Measurements from ENCODE around the gene ABTB1. TPM values are rescaled to one million over a fixed set of nuclear protein-coding genes. Genes with fewer than 3 reads are reported as not detected.

ABTB1 gene
- total RNA-seq, result 10 to 100 TPM; 27.7 to 28.9 TPM
- long read RNA-seq, donor 1, transcript ABTB1-201 (12 exons, 1,965 nt), result major isoform, 7 of 17 reads
- long read RNA-seq, donor 1, partial matches to known transcripts, result 2 of 17 reads
- long read RNA-seq, donor 1, other reads (novel, unspliced or antisense), result 4 of 17 reads
- long read RNA-seq, donor 2, transcript ABTB1-208 (12 exons, 1,915 nt), result minor isoform, 8 of 121 reads
- long read RNA-seq, donor 2, transcript ABTB1-201 (12 exons, 1,965 nt), result major isoform, 40 of 121 reads
- long read RNA-seq, donor 2, transcript ABTB1-202 (12 exons, 1,961 nt), result minor isoform, 23 of 121 reads
- long read RNA-seq, donor 2, partial matches to known transcripts, result 15 of 121 reads
- long read RNA-seq, donor 2, other reads (novel, unspliced or antisense), result 35 of 121 reads

DNA sequence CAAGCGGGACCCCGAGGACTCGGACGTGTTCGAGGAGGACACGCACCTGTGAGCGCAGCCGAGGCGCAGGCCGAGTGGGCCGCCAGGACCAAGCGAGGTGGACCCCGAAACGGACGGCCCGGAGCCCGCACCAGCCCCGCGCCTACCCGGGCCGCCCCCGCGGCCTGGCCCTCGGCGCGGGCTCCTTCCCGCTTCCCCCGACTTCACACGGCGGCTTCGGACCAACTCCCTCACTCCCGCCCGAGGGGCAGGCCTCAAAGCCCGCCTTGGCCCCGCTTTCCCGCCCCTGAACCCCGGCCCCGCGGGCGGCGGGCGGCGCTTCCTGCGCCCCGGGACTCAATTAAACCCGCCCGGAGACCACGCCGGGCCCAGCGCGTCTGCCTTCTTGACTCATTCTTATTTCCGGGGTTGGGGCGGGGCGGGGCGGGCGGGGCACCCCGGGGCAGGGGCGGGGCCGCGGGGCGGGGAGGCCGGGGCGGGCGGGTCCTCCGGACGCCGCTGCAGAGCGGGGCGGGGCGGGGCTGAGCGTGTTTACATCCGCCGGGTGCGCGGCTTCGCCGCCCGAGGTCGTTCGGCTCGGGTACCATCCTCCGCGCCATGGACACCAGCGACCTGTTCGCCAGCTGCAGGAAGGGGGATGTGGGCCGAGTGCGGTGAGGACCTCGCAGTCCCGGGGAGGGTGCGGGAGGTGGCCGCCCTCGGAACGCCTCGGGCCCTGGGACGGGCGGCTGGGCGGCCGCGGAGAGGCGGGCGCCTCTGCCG, at the start of gene ABTB1:
TSS of gene ABTB1 (plus strand) at position 524 of the 762 bp plus-strand sequence. CDS start at position 598, 74 bp downstream.
- intact Hi-C loops (cut with DNase I), result no loop called here

DNA sequence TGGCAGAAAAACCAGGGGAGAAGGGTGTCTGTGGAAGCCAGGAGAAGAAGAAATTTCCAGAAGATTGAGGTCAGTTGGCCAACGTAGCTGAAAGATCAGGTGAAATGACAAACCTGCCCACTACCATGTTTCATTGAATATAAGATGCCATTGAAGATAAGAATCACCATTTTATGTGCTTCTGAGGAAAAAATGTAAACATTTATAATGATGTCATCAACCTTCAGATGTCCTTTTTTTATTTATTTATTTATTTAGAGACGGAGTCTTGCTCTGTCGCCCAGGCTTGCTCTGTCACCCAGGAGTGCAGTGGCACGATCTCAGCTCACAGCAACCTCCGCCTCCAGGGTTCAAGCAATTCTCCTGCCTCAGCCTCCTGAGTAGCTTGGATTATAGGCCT, 48.7 kb upstream of the ABTB1 start:
- intact Hi-C loops (cut with DNase I), result no loop called here
- DNase-seq (ENCODE audit: low spot score), result no peak

More for the DNA sequence above, at the start of gene ABTB1:
- DNase-seq (ENCODE audit: low spot score), result peak; percentile 95

DNA sequence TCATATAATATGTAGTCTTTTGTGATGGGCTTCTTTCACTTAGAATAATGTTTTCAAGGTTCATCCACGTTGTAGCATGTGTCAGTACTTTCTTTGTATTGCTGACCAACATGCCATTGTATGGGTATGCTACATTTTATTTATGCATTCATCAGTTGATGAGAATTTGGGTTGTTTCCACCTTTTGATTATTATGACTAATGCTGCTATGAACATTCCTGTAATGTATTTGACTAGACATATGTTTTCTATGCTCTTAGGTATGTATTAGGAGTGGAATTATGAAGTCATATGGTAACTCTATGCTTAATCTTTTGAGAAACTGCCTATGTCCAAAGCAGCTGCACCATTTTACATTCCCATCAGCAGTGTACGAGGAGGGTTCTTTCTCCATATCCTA, 46.9 kb upstream of the ABTB1 start:
- intact Hi-C loops (cut with DNase I), result no loop called here
- DNase-seq (ENCODE audit: low spot score), result no peak

DNA sequence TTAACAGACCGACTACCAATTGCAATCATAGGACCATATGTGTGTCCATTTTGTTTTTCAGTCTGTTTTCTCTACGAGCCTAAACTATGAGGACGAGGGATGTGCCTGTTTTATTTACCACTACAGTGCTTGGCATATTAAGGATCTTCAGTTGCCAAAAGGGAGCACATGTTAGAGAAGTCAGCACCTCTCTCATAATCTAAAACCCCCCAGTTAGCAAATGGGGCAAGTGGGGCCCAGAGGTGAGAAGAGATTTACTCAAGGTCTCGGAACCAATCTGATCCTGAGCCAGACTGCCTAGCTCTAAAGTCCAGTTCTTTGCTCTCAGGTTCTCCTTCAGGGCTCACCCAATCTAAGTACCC, 44.3 kb upstream of the ABTB1 start:
- no peak for DNase-seq (ENCODE audit: low spot score)
- intact Hi-C loops (cut with DNase I), result no loop called here

DNA sequence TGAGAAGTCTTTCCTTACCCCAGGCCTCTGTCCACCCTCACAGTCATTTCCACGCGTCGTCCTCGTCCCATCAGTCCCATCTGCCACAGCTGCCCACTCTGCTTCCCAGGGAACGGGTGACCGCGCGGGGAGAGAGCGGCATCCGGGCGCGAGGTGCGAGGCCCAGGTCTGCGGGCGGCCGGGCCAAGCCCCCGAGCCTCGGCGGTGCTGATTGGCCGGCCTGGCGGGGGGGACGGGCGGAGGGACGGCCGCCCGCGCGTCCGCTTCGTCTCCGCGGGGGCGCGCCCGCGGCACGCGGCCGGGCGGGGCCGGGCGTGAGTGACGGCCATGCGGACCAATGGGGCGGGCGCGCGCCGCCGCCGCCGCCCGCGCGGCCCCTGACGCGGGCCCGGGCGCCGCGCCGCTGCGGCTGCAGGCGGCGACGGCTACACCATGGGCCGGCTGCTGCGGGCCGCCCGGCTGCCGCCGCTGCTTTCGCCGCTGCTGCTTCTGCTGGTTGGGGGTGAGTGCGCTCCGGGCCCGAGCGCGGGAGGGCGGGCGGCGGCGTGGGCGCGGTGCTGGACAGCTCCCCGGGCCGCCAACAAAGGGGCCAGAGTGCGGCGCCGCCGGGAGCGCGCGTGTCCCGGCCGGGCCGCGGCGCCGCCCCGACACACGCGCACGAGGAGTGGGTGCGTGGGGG, 43.8 kb upstream of the ABTB1 start, which contains the start of gene PODXL2:
TSS of gene PODXL2 (plus strand) at position 398 of the 679 bp plus-strand sequence. CDS start at position 433, 35 bp downstream.
- intact Hi-C loops (cut with DNase I), result no loop called here
- DNase-seq (ENCODE audit: low spot score), result peak; percentile 85

DNA sequence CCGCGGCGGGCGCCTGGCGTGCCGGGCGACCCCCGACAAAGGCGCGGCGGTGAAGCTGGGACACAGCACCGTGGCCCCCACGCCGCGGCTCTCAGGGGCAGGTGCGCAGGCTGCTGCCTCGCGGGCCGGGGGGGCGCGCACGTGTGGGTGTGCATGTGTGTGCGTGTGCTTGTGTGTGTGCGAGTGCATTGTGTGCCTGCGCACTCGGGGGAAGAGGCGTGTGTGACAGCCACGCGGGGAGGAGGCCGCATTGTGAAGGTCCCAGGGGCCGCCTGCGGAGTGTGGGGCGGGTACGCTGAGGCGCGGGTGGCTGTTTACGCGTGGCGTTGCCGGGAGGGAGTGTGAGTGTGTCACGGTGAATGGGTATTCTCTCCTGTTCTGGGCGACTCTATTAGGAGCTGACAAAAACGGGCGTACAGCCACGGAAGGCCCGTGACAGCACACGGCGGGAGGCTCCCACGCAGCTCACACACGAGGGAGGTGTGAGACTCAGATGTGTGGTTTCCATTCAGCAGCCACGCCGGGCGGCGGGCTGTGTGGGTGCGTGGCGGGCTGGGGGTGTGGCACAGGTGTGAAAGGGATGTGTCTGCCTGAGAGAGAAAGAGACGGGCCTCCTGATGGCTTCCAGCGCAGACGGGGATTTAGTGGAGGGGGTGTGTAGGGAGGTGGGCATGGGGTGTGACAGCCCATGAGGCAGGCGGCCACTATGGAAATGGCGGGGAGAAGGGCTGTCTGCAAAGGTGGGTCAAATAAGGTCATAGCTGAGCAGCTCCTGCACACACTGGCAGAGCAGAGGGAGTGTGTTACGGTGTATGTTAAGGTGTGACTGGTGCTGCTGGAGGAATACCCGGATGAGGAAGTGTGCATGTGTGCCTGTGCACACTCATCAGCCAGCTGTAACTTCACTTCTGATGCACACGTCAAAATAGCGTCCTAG, 43.0 kb upstream of the ABTB1 start:
- peak; percentile 73 for DNase-seq (ENCODE audit: low spot score)
- intact Hi-C loops (cut with DNase I), result no loop called here

DNA sequence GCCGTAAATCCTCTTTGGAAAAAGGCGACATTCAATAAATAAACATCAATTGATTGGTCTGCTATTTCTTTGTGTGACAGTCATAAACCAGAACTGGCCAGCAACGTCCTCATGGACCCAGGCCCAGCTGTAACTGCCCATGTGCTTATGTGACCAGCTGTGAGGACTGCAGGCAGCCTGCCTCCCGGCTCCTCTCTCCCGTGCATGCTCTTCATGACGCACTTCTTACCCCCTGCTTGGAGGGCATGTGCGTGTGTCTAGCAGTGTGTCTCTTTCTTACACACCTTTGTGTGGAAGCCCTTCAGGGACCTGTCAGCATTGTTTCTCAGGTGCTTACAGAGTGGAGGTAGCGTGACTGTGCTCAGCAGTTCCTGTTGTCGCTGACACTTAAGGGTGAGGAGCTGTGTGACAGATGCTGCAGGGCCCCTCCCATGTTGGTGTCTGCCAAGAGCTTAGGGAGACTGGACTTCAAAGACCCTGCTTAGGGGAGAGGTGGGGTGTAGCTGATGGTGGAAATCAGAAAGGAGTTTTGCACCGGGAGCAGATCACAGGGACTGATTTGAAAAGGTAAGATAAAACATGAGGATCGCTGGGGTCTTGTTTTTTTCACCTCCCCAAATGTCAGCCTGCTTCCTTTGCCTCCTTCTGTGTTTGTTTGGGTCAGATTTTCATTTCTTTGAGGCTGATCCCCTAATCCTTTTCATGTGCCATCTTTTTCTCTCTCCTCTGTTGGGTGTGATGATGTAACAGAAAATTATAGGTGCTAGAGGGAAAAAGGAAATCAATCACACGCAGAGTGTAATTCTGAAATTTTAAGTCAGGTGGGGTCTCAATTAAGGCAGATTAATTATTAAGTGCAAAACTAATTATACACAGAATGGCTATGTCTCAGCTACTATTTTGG, 41.7 kb upstream of the ABTB1 start:
- intact Hi-C loops (cut with DNase I), result no loop called here
- peak; percentile 51 for DNase-seq (ENCODE audit: low spot score)

DNA sequence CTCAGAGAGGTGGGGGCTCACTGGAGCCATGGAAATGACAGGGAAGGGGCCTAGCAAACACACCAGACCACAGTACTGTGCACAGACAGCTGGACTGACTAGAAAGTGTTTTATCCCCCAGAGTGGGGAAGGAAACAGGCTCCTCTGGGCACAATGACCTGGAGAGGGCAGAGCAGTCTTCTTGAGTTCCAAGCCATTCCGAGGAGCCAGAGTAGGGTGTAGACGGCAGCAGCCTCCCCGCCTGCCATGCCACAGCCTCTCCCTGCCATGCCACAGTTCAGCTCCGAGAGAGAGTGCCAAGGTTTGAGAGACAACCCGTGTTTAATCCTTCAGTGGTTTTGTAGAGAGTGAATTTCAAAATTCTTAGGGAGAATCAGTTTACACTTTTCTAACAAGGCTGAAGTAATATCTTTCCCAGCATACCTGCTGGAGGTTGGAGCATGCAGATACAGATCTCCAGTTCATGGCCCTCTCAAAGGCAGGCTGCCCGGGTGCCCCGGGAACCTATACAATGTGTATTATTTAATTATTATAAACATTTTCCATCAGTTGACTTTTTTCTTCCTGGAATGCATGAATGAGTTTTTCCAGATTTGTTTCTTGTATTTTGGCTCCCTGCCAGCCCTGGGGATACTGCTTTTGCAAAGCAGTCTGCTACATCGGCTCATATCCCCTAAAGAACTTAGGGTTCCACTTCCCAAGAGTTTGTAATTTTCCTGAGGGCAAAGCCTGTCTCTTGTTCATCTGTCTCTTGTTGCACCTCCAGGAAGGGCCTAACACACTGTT, 40.5 kb upstream of the ABTB1 start:
- intact Hi-C loops (cut with DNase I), result no loop called here
- peak; percentile 49 for DNase-seq (ENCODE audit: low spot score)

DNA sequence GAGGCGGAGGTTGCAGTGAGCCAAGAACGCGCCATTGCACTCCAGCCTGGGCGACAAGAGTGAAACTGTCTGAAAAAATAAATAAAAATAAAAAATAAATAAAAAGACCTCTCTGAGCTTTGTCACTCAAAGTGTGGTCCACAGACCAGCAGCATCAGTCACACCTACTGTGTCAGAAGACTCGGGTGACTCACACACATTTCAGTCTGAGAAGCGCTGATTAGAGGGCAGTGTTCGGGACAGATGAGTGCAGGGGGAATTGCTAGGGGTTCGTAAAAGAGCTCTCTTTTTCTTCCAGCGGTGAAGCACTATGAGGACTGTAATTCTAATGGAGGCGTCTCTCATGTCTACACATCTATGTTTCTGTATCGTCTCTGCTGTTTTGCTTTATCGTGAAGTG, 38.1 kb upstream of the ABTB1 start:
- no peak for DNase-seq (ENCODE audit: low spot score)

DNA sequence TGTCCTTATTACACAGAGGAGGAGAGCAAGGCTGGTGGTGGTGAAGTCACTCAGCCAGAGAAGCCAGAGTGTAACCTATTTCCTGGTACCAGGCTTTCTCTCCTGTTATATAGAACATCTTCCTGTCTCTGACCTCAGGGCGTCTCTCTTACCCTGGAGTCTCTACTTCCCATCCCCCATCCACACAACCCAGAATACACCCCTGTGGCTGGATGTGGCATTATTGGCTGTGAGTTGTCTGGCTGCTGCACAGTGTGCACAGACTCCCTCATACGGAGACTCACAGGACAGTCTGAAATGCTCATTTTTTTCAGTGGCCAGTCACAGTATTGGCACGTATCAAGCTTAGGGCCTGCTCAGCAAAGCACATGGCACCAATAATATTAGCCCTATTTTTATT, 35.2 kb upstream of the ABTB1 start:
- intact Hi-C loops (cut with DNase I), result no loop called here
- DNase-seq (ENCODE audit: low spot score), result peak; percentile 23

More for the DNA sequence above, 38.1 kb upstream of the ABTB1 start:
- intact Hi-C loops (cut with DNase I), result no loop called here

DNA sequence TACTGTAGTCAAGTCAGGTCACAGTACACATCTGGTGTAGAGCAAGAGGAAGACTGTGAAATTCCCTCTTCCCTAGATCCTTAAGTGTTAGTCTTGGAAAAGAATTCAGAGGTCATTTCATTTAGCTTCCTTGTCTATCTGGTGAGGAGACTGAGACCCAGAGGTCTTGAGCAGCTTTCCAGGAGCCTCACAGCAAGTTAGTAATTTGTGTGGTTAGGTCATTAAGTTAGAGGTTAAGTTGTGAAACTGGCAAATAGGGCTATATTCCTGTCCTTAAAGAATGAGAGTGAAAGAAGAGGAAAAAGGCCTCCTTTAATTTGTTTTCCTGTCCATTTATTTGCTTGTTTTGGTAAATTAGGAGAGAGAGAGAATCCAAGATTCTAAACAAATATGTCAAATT, 34.8 kb upstream of the ABTB1 start:
- intact Hi-C loops (cut with DNase I), result no loop called here
- DNase-seq (ENCODE audit: low spot score), result no peak

DNA sequence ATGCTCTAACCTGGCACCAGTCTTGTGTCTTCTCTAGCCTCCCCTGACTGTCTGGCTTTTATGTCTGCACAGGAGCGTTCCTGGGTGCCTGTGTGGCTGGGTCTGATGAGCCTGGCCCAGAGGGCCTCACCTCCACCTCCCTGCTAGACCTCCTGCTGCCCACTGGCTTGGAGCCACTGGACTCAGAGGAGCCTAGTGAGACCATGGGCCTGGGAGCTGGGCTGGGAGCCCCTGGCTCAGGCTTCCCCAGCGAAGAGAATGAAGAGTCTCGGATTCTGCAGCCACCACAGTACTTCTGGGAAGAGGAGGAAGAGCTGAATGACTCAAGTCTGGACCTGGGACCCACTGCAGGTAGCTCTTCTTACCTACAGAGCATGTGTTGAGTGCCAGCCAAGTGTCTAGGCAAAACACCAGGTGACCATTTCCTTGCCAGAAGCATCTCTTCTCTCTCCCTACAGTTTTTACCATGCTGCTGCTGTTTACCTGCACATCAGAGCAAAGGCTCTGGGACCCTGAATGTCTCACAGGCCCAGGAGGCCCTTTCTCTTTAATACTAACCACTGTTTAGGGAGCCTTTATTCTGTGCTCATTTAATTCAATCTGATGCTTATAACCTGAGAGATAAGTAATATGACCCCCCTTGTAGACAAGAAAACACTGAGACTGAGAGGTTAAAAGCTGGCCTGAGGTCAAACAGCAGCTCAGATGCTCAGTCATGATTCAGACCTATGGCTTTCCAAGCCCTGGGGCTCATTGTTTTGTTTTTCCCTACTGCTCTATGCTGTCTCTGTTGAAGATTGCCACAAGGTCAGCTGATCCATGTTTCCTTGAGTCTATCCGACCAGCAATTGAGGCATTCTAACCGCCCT, 33.3 kb upstream of the ABTB1 start:
- intact Hi-C loops (cut with DNase I), result no loop called here
- DNase-seq (ENCODE audit: low spot score), result peak; percentile 55

DNA sequence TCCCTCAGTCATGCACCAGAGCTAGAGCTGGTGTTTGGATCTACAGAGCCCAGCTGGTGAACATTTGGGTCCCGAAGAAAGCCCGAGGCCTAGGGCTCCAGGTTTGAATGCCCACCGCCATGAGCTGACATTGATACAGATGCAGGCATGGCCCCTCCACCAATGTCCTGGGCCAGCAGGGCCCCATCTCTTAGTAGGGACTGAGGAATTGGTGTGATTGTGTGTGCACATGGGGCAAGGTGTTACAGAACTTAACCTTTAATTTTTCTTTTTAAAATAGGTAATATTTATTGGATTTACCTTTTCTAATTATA, 32.8 kb upstream of the ABTB1 start:
- peak; percentile 32 for DNase-seq (ENCODE audit: low spot score)
- intact Hi-C loops (cut with DNase I), result no loop called here

DNA sequence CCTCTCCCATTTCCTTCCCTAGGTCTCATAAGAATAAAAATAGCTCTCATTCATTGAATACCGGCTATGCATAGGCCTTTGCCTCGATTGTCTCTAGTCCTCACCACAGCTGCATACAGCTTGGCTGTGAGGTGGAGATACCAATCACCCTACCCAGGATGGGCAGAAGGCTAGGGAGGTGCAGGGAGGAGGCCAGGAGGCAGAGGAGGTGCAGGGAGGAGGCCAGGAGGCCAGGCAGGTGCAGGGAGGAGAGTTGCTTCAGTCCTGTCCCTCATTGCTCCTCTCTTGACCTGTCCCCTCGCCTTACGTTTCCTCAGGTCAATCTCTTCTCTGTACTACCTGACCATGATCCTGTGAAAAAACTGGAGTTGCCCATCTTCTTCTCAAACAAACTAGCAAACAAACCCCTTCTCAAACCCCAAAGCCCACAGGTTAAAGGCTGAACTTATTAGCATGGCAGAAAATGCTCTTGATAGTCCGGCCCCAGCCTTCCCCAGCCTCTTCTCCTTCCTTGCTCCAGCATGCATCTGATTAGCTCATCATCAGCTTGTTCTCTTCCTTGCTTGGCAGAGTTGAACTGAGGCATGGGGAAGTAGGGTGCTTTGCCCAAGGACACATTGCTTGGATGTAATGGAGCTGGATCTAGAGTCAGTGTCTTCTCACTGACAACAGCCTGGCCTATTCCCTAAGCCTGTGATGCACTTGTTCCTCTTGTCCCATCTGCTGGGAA, 27.9 kb upstream of the ABTB1 start:
- peak; percentile 50 for DNase-seq (ENCODE audit: low spot score)
- intact Hi-C loops (cut with DNase I), result no loop called here

DNA sequence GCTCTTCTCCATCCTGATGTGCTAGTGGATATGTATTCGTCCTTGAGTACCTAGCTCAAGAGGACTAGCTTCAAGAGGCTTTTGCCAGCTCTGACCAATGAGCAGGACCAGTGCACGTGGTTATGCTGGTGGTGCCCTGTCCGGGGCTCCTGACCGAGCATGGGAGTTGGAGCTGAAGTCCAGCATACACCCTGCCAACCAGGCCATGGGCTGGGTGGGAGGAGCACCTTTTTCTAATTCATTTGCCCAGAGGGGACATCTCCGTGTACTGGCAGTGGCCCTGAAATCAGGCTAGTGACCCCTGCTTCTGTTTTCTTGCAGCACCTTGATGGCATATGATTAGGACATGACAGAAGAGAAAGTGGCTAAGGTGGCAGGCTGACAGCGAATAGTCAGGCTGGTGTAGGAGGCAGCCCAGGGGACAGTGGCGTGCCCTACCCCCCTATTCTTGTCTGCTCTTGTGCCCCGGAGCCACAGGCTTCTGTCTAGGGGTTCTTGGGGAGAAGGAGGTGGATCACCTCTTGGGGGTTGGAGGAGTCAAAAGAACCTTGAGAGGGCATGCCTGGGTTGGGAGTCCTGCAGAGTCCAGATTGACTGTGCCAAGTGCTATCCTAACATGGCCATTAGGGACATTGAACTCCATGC, 27.3 kb upstream of the ABTB1 start:
- peak; percentile 42 for DNase-seq (ENCODE audit: low spot score)
- intact Hi-C loops (cut with DNase I), result no loop called here

Data from posterior vena cava (tissue), 2 donors.